GM10266 (cell line): ENCODE results near the gene DENND6A.
"Not testable (repeated sequence)": the region's sequence is repeated elsewhere in the genome, so short reads cannot be mapped to it uniquely, and the experiment has no call there.

Experiments used
- DNase-seq: peaks from one replicate; pipeline ENCODE4 v3.0.0; 2012; ENCODE audit errors: extremely low spot score
- CTCF ChIP-seq: IDR thresholded peaks from 2 replicates; pipeline ENCODE4 v1.5.1; 2012; ENCODE audit warnings: mild to moderate bottlenecking, low read depth; ENCODE audit not compliant: control insufficient read depth, insufficient read depth; ENCODE audit errors: missing control alignments

Gene DENND6A

DNA sequence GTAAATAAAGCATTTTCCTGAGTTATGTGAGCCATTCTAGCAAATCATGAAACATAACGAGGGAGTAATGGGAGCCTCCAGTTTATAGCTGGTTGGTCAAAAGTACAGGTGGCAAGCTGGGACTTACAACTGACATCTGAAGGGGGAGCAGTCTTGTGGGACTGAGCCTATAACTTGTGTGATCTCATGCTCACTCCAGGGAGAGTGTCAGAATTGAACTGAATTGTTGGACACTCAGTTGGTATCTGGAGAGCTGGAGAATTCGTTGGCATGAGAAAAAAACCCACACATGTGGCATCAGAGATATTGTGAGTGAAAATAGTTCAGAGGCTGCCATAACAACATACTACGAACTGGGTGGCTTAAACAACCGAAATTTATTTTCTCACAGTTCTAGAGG is 22.8 kb upstream of the DENND6A start:
- no peak for TF ChIP-seq CTCF
- no peak for DNase-seq

GRCh38 chr3:57709559-57709958 is 16.7 kb upstream of the DENND6A start:
- DNase-seq: no peak
- no peak for TF ChIP-seq CTCF

DNA sequence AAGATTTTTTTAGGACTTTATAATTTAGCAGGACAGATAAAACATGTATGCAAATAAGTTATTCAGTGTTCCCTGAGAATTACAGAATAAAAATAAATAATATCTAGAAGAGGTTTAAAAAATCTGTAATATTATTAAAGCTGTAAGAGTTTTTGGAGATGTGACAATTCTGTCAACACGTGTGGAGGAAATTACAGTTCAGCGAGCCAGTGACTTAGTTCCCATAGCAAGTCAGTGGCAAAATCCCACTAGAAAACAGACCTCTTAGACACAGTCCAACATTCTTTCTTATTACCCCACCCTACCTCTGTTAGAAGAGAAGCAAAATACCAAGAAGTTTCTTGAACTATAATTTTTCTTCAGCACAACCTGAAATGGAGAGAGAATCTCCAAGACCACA is 16.2 kb upstream of the DENND6A start:
- no peak for DNase-seq
- no peak for TF ChIP-seq CTCF

DNA sequence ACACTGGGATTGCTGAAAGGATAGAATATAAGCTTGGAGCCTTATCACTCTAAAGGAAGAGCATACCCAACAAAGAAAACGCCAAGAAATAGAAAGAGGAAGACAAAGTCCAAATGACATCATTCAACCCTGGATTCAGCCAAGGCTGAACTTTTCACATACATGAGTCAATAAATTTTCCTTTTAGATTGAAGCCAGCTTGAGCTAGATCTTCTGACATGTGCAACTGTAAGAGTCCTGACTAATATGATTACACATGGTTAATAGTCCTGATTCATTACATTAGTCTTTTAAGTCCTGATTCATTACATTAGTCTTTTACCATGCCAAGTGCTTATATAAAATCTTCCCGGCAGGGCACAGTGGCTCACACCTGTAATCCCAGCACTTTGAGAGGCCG is 13.6 kb upstream of the DENND6A start:
- DNase-seq: no peak
- TF ChIP-seq CTCF: no peak

- not testable (repeated sequence) for DNase-seq
Observed at GRCh38 chr3:57705351-57705750, 12.5 kb upstream of the DENND6A start.

- no peak for TF ChIP-seq CTCF
- no peak for DNase-seq
Observed at GRCh38 chr3:57701781-57702180, 8.9 kb upstream of the DENND6A start.

GRCh38 chr3:57700737-57701136 is 7.9 kb upstream of the DENND6A start:
- DNase-seq: no peak
- no peak for TF ChIP-seq CTCF

DNA sequence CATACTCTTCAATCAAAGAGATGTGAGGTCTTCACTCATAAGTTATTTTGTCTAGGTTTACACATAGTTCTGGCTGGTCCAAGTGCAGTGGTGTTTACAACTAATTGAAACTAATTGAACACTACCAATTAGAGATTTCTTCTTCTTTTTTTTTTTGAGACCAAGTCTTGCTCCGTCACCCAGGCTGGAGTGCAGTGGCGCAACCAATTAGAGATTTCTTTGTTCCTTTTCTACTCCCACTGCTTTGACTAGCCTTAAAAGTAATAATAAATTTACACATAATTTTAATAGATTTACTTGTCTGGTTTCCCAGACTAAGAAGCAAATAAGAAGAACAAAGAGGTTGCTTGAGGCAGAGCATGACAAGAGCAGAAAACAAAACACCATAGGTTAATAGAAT is 6.7 kb upstream of the DENND6A start:
- no peak for TF ChIP-seq CTCF
- no peak for DNase-seq
